ENCODE data around the gene TYSND1. TPM values are rescaled to one million over a fixed set of nuclear protein-coding genes. Genes with fewer than 3 reads are reported as not detected.
"Not testable (repeated sequence)": the region's sequence is repeated elsewhere in the genome, so short reads cannot be mapped to it uniquely, and the experiment has no call there.

TYSND1 gene
- total and polyA plus RNA-seq, 3 donors from 2014 or later = 33.8 to 66.8 (median 45.4) TPM

GRCh38 chr10:70186090-70186489 is 39.6 kb upstream of the TYSND1 start:
- H3K4me1 ChIP-seq = no peaks in the 10 kb centered on the region
- 89 to 92% methylated on average over 5 of the region's 5 CpGs for WGBS, 2 donors
- TF ChIP-seq CTCF (IDR thresholded peaks at IDR 0.05) (no peak), POLR2A (IDR thresholded peaks at IDR 0.05) (no peak)
- H3K36me3 ChIP-seq (ENCODE audit: low read depth, missing control alignments) = no peaks in the 10 kb centered on the region
- no peaks in the 10 kb centered on the region for H3K9me3 ChIP-seq
- intact Hi-C loops (cut with DNase I; ENCODE audit: low total_unique reads) = no loop called here
- no peak for DNase-seq
- H3K27me3 ChIP-seq = no peaks in the 10 kb centered on the region
- H3K27ac ChIP-seq = no peak overlapping the region
- H3K4me3 ChIP-seq = no peak overlapping the region

- no peaks in the 10 kb centered on the region for H3K9me3 ChIP-seq
- DNase-seq = no peak
- intact Hi-C loops (cut with DNase I; ENCODE audit: low total_unique reads) = no loop called here
- whole genome bisulfite sequencing, 2 donors = 82 to 88% methylated on average over 2 of the region's 2 CpGs
- H3K27ac ChIP-seq = no peak overlapping the region
- H3K4me1 ChIP-seq = no peaks in the 10 kb centered on the region
- no peaks in the 10 kb centered on the region for H3K36me3 ChIP-seq (ENCODE audit: low read depth, missing control alignments)
- no peak overlapping the region for H3K4me3 ChIP-seq
- H3K27me3 ChIP-seq = no peaks in the 10 kb centered on the region
- no peak for TF ChIP-seq POLR2A (IDR thresholded peaks at IDR 0.05)
- no peak for TF ChIP-seq CTCF (IDR thresholded peaks at IDR 0.05)
Measured at GRCh38 chr10:70183304-70183703, 36.8 kb upstream of the TYSND1 start.

GRCh38 chr10:70179209-70179608 is 32.7 kb upstream of the TYSND1 start:
- H3K4me3 ChIP-seq; intact Hi-C loops (cut with DNase I; ENCODE audit: low total_unique reads); H3K27me3 ChIP-seq; H3K27ac ChIP-seq; H3K4me1 ChIP-seq; H3K36me3 ChIP-seq (ENCODE audit: low read depth, missing control alignments); DNase-seq; H3K9me3 ChIP-seq: not testable (repeated sequence)
- 94 to 95% methylated on average over 8 of the region's 8 CpGs for whole genome bisulfite sequencing, 2 donors

- WGBS, 2 donors = 77 to 84% methylated on average over 4 of the region's 4 CpGs
- DNase-seq = no peak
- no peak for TF ChIP-seq POLR2A (IDR thresholded peaks at IDR 0.05)
- TF ChIP-seq CTCF (IDR thresholded peaks at IDR 0.05) = no peak
- intact Hi-C loops (cut with DNase I; ENCODE audit: low total_unique reads) = no loop called here
- Histone ChIP-seq H3K4me3 (no peak overlapping the region), H3K36me3 (ENCODE audit: low read depth, missing control alignments) (no peaks in the 10 kb centered on the region), H3K9me3 (no peaks in the 10 kb centered on the region), H3K27ac (no peak overlapping the region), H3K27me3 (no peaks in the 10 kb centered on the region), H3K4me1 (no peaks in the 10 kb centered on the region)
Measured at GRCh38 chr10:70178139-70178725, 31.7 kb upstream of the TYSND1 start.

GRCh38 chr10:70176441-70176840 is 29.9 kb upstream of the TYSND1 start:
- Histone ChIP-seq H3K4me1 (no peaks in the 10 kb centered on the region), H3K27me3 (no peaks in the 10 kb centered on the region), H3K4me3 (no peak overlapping the region), H3K9me3 (no peaks in the 10 kb centered on the region), H3K27ac (no peak overlapping the region), H3K36me3 (ENCODE audit: low read depth, missing control alignments) (no peaks in the 10 kb centered on the region)
- DNase-seq = no peak
- intact Hi-C loops (cut with DNase I; ENCODE audit: low total_unique reads) = no loop called here
- TF ChIP-seq CTCF (IDR thresholded peaks at IDR 0.05) (no peak), POLR2A (IDR thresholded peaks at IDR 0.05) (no peak)
- WGBS, 2 donors = 70 to 86% methylated on average over 6 of the region's 6 CpGs

Data from testis (tissue), 3 donors.